GM18907 (cell line): ENCODE measurements around the gene EFCAB8.
"Not testable (repeated sequence)": the region's sequence is repeated elsewhere in the genome, so short reads cannot be mapped to it uniquely, and the experiment has no call there.

Source experiments
- ATAC-seq: cut with Tn5 transposase; IDR thresholded peaks from one replicate; pipeline ENCODE4 v1.9.1; 2021; ENCODE audit warnings: mild to moderate bottlenecking, moderate library complexity; ENCODE audit not compliant: unreplicated experiment

Gene EFCAB8

DNA sequence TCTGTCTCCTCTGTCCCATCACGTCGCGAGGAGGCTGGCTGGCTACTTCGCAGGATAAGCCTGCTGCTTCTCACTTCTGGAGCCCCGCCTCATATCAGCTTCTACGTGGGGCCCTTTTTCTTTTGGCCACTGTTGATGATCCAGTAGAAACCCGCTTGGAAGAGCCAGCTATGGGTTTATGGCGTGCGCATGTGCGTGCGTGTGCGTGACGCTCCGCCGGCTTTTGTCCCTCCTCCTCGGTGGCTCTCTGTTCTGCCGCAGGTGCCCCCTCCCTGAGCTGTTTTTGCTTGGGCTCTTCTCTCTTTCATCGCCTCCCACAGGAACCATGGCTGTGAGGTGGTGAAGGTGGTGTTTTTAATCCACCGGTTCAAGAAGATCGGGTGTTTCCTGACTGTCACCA, 26.5 kb downstream of the EFCAB8 start:
- ATAC-seq: no peak

DNA sequence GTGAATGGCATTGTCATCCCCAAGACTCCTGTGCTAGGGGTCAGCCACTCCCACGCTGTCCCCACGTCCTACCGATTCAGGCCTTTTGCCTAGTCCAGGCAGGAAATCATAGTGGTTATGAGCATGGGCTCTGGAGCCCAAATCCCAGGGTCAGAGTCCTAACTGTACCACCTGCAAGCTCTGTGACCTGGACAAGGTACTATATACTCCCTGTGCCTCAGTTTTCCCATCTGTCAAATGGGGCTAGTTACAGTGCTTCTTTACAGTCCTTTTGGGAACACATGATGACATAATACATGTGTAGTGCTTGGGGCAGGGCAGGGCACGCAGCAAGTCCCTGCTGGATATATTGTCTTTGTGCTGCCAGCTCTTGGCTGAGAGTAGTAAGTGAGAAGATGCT, 27.2 kb downstream of the EFCAB8 start:
- ATAC-seq: no peak

DNA sequence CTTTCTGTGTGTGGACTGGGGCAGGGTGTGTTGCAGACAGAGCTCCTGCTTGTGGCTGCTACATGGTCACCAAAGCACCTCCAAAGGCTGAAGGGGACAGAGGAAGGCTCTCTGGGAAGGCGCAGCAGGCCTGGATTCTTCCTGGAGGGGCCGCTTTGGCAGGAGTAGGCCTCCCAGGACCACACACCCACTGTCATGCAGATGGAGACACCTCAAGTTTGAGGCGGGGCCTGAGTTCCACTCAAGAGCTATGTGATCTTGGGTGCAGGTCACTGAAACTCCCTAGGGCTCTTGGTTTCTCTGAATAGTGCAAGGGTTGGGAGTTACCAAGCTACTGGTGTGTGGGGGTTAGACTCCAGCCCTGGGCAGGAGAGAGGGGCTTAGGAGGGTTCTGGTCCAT, 27.9 kb downstream of the EFCAB8 start:
- no peak for ATAC-seq

DNA sequence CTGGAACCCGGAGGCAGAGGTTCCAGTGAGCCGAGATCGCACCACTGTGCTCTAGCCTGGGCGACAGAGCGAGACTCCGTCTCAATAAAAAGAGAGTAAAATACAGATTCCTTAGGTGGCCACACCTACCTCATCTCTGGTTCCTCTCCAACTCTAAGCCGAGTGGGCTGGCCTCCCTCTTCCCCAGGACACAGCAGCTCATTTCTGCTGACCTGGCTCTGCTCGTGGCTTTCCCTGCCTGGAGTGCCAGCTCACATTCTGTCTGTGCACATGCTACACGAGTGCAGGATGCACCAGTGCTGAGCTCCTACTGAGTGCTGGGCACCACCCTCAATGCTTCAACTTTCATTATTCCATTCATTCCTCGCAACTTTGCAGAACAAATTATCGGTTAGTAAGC, 28.8 kb downstream of the EFCAB8 start:
- no peak for ATAC-seq

DNA sequence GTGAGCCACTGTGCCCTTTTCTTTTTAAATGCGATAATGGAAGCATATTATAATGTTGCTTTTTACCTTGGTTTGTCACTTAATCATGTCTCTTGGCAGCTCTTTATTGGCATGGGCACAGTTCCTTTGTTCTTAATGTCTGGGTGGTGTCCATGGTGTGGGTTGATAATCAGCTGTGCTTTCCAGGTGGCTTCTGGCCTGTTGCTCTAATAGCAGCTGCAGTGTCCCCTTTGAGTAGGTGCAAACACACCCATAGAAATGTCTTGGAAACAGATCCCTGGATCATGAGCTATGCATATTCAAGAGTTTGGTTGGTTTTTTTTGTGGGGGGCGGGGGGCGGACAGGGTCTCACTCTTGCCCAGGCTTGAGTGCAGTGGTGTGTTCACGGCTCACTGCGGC, 29.9 kb downstream of the EFCAB8 start:
- no peak for ATAC-seq

DNA sequence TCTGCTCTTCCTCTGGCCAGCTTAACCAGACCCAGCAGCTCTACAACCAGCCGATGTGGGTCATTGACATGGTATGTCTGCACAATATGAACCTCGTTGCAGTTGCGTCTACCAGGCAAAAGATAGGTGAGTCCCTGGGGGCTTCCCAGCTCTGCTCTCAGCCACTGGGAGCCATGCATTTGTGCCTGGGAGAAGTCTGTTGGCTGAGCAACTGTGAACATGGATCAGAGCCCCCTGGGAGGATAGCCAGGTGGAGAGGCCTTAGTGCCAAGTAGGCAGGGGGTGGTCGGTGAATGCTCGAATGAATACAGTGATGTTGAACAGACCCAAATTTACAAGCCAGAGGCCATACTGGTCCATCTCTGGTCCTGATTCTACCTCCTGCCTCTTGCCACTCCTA, 30.6 kb downstream of the EFCAB8 start:
- no peak for ATAC-seq

DNA sequence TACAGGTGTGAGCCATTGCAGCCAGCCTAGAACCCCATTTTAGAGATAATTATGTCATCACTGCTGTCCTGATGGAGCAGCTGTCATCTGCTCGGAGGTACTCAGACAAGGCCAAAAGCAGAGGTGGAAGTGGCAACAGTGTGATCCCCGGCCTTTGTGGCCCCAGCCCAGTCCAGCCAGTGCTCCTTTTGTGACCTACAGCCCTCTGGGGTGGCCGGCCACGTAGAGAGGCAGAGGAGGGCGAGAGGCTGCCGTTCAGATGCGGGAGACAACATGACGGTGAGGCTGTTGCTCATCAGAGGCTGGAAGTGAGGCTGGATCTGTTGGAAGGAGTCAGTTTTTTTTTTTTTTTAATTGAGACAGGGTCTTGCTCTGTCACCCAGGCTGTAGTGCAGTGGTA, 32.8 kb downstream of the EFCAB8 start:
- no peak for ATAC-seq

DNA sequence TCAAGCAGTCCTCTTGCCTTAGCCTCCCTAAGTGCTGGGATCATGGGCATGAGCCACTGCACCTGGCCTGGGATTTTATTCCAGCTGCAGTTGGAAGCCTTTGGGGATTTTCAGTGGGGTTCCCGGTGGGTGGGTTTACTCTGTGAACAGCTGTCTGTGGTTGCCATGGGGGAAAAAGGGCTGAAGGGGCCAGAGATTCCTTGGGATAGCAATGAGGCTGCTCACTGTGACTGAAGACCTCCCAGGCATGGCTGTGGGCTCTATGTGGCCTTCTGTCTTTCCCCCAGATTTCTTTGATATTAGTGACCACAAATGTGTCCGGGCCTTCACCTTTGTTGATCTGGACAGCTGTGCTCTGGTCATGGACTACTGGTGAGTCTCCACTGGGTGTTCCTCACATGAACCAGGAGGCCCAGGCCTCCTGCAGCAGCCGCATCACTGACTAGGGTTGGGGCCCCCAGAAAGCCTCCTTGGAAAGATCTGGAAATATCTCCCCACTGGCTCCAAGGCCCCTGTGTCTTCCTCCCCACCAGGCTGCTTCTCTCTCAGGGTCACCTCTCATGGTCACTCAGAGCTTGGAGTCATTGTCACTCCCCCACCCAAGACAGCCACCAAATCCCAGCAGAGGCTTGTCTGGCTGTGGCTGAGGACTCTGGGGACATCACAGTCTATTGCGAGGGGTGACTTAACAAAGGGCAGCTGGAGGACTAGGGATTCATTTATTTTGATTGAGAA, 33.4 kb downstream of the EFCAB8 start:
- ATAC-seq: no peak

DNA sequence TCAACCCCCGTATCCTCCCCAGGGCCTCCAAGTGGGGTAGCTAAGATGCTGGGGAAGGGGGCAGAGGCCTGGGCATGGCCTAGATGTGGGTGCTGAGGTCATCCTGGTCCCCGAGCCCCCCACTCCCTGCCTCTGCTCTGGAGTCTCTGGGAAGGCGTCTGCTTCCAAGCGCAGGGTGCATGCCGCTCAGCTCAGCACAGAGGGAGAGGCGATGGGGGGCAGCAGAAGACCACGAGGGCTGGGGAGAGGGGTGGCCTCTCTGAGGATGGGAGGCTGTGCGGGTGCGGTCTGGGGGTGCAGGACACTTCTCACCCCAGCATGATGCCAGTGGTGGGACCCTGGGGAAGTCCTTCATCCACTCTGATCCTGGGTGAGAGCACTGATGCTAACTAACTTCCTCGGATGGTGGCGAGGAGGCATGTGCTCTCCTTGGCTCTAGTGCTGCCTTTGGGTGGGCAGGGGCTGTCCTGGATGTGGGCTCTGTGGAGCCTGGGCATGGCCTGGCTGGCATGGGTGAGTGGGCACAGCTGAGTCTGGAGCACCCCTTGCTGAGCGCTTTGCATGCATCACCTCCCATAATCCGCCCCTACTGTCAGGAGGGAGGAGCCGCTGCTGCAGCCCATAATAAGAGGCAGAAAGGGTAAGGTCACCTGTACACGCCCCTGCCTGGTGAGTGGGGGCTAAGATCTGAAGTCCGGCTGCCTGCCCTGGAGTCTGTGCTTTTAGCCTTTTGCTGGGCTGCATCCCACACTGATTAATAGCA, 34.7 kb downstream of the EFCAB8 start:
- no peak for ATAC-seq

DNA sequence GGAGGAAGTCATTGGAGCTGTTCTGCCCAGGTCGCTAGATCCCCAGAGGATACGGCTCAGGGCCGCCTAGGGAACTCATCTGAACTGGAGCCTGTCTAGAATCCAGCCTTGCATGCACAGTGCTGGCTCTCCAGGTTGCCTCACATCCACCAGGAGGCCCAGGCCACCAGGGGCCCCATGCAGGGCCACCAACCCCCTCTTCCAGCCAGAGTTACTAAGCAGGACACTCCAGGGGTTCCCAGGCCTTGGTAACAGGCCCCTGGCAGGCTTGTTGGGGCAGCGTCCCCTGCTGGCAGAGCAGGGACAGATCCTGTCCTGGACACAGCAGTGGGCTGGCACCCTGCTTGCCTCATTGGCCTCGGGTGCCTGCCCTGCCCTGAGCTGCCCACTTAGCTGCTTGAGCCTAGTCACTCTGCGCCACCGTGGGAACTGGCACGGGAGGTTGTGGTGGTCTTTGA, 35.3 kb downstream of the EFCAB8 start:
- ATAC-seq: no peak

DNA sequence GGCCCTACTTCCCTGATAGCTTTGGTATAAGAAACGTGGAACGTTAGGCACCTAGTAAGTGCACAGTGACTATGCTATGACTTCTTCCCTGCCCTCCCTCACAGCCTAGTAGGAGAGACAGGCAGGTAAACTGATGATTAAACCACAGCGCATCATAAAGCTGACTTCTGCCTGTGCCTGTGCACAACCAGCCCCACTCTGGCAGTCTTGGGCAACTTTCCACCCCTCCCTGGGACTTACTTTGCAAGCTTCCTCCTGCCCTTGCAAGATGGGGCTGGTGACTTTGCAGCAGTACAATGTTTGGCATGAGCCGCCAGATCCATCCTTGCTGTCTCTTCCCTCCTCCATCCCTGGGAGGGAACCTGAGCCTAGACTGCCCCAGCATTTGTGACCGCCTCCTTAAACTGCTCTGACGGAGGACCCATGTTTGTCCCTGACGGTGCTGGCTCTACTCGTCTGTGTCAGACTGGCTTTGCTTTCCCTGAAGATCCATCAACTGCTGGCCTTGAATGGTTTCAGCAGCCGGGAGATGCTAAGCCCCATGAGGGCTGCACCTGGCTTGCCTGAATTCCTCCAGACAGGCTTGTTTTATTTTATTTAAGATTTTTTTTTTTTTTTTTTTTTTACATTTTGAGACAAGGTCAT, 36.1 kb downstream of the EFCAB8 start:
- no peak for ATAC-seq

DNA sequence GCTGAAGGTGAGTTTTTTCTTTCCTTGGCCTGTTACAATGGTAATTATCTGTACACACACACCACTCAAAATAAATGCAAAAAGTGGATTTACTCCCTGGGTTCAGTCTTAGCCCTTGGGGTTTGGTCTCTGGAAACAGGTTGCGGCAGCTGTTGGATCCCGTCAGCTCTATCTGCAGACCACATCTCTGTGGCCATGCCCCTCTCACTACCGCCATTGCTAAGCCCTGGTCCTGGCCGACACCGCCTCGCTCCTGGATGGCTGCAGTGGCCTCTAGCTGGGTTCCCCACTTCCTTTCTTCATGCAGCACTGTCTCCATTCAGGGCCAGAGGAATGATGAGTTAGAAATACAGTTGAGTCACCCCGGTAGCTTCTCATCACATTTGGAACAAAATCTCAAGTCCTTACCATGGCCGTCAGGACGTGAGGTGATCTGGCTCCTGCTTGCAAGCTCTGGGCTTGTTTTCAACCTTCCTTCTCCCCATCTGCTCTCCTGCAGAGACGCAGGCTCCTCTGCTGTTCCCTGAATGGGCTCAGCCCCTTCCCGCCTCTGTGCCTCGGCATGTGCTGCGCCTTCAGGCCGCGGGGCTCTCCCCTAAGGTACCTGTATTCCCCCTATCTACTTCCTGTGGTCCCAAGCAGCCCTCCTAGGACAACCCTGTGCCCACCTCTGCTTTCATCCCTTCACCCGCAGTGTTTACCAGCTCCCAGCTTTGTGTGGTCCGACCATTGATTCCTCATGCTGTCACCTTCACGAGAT, 38.0 kb downstream of the EFCAB8 start:
- ATAC-seq: no peak

DNA sequence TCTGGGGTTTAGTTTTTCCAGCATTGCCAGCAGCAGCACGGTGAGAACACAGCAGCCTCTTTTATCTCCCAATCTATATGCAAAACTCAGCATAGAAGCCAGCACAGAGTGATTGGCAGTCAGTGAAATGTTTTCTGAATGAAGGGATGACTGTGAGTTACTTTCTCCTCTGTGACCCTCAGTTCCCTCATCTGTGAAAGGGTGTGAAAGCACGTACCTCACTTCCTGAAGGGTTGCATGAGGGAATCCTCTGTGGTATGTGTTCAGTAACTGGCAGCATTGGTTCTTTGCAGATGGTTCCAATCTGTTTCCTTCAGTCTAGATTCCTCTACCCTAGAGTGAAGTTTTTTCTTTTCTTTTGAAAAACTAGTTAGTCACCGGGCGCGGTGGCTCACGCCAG, 40.0 kb downstream of the EFCAB8 start:
- no peak for ATAC-seq

DNA sequence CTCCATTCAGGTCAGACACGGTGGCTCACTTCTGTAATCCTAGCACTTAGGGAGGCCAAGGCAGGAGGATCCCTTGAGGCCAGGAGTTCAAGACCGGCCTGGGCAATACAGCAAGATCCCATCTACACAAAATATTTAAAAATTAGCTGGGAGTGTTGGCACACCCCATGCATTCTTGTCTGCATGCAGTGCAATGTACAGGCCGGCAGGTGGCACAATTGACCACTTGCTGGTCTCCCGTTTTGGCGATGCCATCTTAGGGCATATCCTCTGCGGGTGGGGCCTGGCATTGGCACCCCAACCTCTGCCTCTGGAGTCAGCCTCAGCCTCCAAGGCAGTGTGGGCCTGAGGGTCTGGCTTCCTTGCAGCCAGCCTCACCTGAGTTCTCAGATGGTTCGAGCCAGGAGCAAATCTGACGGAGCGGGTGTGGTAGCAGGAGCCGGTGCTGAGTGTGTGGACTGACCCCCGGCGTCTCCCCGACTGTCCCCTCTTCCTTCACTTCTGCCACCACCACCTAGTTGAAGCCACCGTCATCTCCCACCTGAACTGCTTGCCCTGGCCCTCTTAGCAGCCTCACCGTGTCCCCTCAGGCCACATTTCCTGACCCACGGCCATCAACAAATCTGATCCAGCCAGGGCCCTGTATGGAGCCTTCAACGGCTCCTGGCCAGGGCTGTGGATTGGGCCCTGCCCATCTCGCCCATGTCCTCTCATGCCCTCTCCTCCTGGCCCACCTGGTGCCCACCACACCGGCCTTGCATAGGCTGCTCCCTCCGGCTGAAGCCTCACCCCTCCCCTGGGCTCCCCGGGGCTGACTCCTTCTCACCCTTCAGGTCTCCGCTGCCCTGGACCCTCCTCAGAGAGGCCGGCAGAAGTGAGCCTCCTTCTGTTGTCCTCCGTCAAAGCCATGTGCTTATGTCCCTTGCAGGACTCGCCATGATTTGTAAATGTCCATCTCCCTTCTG, 44.0 kb downstream of the EFCAB8 start:
- no peak for ATAC-seq

DNA sequence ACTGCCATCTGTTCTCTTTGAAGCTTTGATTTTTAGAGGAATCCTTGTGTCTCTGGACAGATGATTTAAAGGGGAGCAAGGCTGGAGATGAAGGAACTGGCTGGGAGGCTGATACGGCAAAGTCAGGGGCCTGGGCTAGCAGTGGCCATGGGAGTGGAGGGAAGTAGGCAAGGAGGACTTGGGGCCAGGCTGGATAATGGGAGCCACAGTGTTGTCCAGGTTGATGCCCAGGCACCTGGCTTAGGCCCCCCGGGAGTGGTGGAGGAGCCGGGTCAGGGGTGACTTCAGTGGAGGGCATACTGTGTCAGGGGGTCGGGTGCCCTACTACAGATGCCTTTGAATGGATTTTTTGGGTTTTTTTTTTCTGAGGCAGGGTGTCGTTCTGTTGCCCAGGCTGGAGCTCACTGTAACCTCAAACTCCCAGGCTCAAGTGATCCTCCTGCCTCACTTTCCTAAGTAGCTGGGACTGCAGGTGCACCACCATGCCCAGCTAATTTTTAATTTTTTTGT, 45.0 kb downstream of the EFCAB8 start:
- ATAC-seq: no peak

DNA sequence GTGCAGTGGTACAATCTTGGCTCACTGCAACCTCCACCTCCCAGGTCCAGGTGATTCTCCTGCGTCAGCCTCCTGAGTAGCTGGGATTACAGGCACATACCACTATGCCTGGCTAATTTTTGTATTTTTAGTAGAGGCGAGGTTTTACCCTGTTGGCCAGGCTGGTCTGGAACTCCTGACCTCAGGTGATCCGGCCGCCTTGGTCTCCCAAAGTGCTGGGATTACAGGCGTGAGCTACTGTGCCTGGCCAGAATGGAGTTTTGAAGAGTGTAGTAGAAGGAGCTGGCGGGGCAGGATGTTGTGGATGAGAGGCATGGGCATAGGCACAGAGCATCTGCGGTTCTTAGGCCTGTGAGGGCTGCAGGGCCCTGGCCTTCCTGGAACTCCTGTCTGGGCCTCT, 46.0 kb downstream of the EFCAB8 start:
- not testable (repeated sequence) for ATAC-seq

DNA sequence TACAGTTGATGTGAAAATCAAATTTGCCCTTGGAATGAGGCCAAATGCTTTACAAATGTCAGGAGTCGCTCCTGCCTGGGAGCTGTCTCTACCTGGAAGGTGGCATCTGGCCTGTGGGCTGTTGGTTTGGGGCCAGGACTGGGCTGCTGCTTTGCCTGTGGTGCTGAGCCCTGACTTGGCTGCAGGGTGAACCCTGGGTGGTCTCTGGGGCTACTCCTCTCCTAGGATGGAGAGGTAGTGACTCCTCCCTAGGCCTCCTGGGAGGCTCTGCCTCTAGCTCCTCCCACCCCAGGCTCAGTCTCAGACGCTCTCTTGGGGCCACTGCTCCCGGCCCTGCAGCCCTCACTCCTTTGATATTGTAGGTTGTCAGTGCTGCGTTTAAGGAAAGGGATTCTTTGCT, 47.5 kb downstream of the EFCAB8 start:
- ATAC-seq: no peak

DNA sequence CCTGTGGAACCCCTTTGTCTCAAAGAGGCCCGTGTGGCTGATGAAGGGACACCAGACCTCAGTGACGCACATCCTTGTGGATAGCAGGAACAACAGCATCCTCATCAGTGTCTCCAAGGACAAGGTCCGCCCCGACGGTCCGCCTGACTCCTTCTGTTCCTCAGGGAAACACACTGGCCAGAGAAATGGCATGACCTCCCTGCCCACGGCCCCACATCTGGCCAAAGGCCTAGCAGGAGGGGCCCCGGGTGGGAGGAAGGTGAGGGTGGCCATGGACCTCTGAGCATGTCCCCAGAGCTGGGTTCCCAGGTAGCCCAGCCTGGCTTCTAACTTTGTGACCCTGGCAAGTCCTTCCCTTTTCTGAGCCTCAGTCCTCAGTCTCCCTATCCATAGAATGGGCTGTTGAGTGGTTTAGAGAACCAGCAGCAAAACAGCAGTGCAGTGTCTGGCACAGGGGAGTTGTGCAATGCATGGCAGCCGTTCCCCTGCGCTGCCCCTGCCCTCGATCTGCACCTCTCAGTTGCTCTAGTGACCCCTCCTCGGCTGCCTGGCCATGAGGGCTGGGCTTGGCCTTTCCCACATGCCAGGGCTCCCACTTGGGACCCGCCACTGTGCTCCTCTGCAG, 48.3 kb downstream of the EFCAB8 start:
- no peak for ATAC-seq

DNA sequence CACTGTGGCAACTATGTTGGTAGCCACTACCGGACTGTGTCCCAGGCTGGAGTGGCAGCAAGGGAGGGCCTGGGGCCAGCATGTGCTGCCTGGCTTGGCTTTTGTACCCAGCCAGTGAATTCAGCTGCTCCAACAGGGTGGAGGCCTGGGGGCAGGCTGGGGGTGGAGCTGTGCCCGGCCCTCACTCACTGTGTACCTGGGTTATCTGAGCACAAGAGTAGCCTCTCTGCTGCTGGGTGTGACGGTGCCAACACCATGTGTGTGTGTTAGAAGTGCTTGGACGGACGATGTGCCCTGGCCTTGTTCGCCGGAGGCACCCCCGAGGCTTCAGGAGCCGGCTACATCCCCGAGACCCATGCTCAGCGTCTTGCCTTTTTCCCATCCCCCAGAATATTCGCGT, 49.2 kb downstream of the EFCAB8 start:
- no peak for ATAC-seq
